ENCODE data around the gene CYP4B1.

GRCh38 chr1:46830665-46831322, 31.9 kb downstream of the CYP4B1 start:
- no peak for TF ChIP-seq CTCF (IDR thresholded peaks at IDR 0.05)
- TF ChIP-seq EP300 (IDR thresholded peaks at IDR 0.05): no peak
- no peak for TF ChIP-seq POLR2A (IDR thresholded peaks at IDR 0.05)
- TF ChIP-seq POLR2AphosphoS5 (IDR thresholded peaks at IDR 0.05): no peak
